ENCODE measurements around the gene C1orf198.

C1orf198 gene

GRCh38 chr1:230843503-230844309 lies 24.6 kb downstream of the C1orf198 start:
- no peak overlapping the region for H3K4me3 ChIP-seq (ENCODE audit: low read length)
- DNase-seq (ENCODE audit: low read depth, low spot score): no peak

- H3K4me3 ChIP-seq (ENCODE audit: low read length): no peak overlapping the region
- DNase-seq (ENCODE audit: low read depth, low spot score): no peak
Observed at GRCh38 chr1:230842801-230843200, 25.5 kb downstream of the C1orf198 start.

- H3K4me3 ChIP-seq (ENCODE audit: low read length): no peak overlapping the region
- DNase-seq (ENCODE audit: low read depth, low spot score): no peak
Observed at GRCh38 chr1:230839173-230839572, 29.1 kb downstream of the C1orf198 start.

- DNase-seq (ENCODE audit: low read depth, low spot score): no peak
- H3K4me3 ChIP-seq (ENCODE audit: low read length): no peak overlapping the region
Observed at GRCh38 chr1:230836793-230837192, 31.5 kb downstream of the C1orf198 start.

GRCh38 chr1:230836347-230836746 lies 32.0 kb downstream of the C1orf198 start:
- no peak overlapping the region for H3K4me3 ChIP-seq (ENCODE audit: low read length)
- no peak for DNase-seq (ENCODE audit: low read depth, low spot score)

GRCh38 chr1:230834292-230834691 lies 34.0 kb downstream of the C1orf198 start:
- no peak overlapping the region for H3K4me3 ChIP-seq (ENCODE audit: low read length)
- DNase-seq (ENCODE audit: low read depth, low spot score): no peak

GRCh38 chr1:230833511-230833910 lies 34.8 kb downstream of the C1orf198 start:
- no peak for DNase-seq (ENCODE audit: low read depth, low spot score)
- no peak overlapping the region for H3K4me3 ChIP-seq (ENCODE audit: low read length)

- H3K4me3 ChIP-seq (ENCODE audit: low read length): no peak overlapping the region
- no peak for DNase-seq (ENCODE audit: low read depth, low spot score)
Observed at GRCh38 chr1:230832476-230832875, 35.8 kb downstream of the C1orf198 start.

GRCh38 chr1:230831771-230832170 lies 36.5 kb downstream of the C1orf198 start:
- no peak overlapping the region for H3K4me3 ChIP-seq (ENCODE audit: low read length)
- DNase-seq (ENCODE audit: low read depth, low spot score): no peak

GRCh38 chr1:230828421-230828820 lies 39.9 kb downstream of the C1orf198 start:
- no peak for DNase-seq (ENCODE audit: low read depth, low spot score)
- no peak overlapping the region for H3K4me3 ChIP-seq (ENCODE audit: low read length)

- no peak overlapping the region for H3K4me3 ChIP-seq (ENCODE audit: low read length)
- DNase-seq (ENCODE audit: low read depth, low spot score): no peak
Observed at GRCh38 chr1:230827801-230828200, 40.5 kb downstream of the C1orf198 start.

GRCh38 chr1:230827081-230827681 lies 41.1 kb downstream of the C1orf198 start:
- no peak for DNase-seq (ENCODE audit: low read depth, low spot score)
- no peak overlapping the region for H3K4me3 ChIP-seq (ENCODE audit: low read length)

- H3K4me3 ChIP-seq (ENCODE audit: low read length): no peak overlapping the region
- no peak for DNase-seq (ENCODE audit: low read depth, low spot score)
Observed at GRCh38 chr1:230826166-230826875, 42.0 kb downstream of the C1orf198 start.

GRCh38 chr1:230825761-230826160 lies 42.6 kb downstream of the C1orf198 start:
- H3K4me3 ChIP-seq (ENCODE audit: low read length): no peak overlapping the region
- no peak for DNase-seq (ENCODE audit: low read depth, low spot score)

GRCh38 chr1:230824919-230825721 lies 43.2 kb downstream of the C1orf198 start:
- no peak for DNase-seq (ENCODE audit: low read depth, low spot score)
- no peak overlapping the region for H3K4me3 ChIP-seq (ENCODE audit: low read length)

- no peak overlapping the region for H3K4me3 ChIP-seq (ENCODE audit: low read length)
- DNase-seq (ENCODE audit: low read depth, low spot score): no peak
Observed at GRCh38 chr1:230824551-230824918, 43.8 kb downstream of the C1orf198 start.

GRCh38 chr1:230823931-230824381 lies 44.4 kb downstream of the C1orf198 start:
- no peak overlapping the region for H3K4me3 ChIP-seq (ENCODE audit: low read length)
- no peak for DNase-seq (ENCODE audit: low read depth, low spot score)

- DNase-seq (ENCODE audit: low read depth, low spot score): no peak
Observed at GRCh38 chr1:230823426-230823825, 44.9 kb downstream of the C1orf198 start.

GRCh38 chr1:230822092-230822581 lies 46.2 kb downstream of the C1orf198 start:
- no peak for DNase-seq (ENCODE audit: low read depth, low spot score)
- H3K4me3 ChIP-seq (ENCODE audit: low read length): no peak overlapping the region

More at GRCh38 chr1:230823426-230823825, 44.9 kb downstream of the C1orf198 start:
- no peak overlapping the region for H3K4me3 ChIP-seq (ENCODE audit: low read length)

All from Jurkat, Clone E6-1 (cell line).